Measurements from ENCODE around the gene SLC9A7.

SLC9A7 gene

GRCh38 chrX:46611658-46612362, 147.1 kb downstream of the SLC9A7 start:
- TF ChIP-seq CTCF (IDR thresholded peaks at IDR 0.05) = no peak

GRCh38 chrX:46610070-46610658, 148.8 kb downstream of the SLC9A7 start:
- no peak for TF ChIP-seq CTCF (IDR thresholded peaks at IDR 0.05)

- no peak for TF ChIP-seq CTCF (IDR thresholded peaks at IDR 0.05)
Observed at GRCh38 chrX:46607916-46608315, 151.0 kb downstream of the SLC9A7 start.

GRCh38 chrX:46602468-46603102, 156.3 kb downstream of the SLC9A7 start:
- TF ChIP-seq CTCF (IDR thresholded peaks at IDR 0.05) = no peak

GRCh38 chrX:46601283-46601682, 157.6 kb downstream of the SLC9A7 start:
- TF ChIP-seq CTCF (IDR thresholded peaks at IDR 0.05) = no peak

- no peak for TF ChIP-seq CTCF (IDR thresholded peaks at IDR 0.05)
Observed at GRCh38 chrX:46599051-46599560, 159.8 kb downstream of the SLC9A7 start.

- TF ChIP-seq CTCF (IDR thresholded peaks at IDR 0.05) = no peak
Observed at GRCh38 chrX:46597771-46598170, 161.1 kb downstream of the SLC9A7 start.

Data from LNCAP (cell line).